HFF-Myc (cell line): ENCODE measurements around the gene BSG.

Experiments
- DNase-seq: peaks from one replicate; pipeline ENCODE4 v3.0.0-alpha.2; 2011; ENCODE audit warnings: low read depth; ENCODE audit errors: extremely low read depth
- H3K4me3 ChIP-seq: replicated peaks from 2 replicates; pipeline ENCODE4 v1.5.1; 2011; ENCODE audit warnings: low read depth, mild to moderate bottlenecking, control low read depth, low read length
- CTCF ChIP-seq: IDR thresholded peaks from 2 replicates; pipeline ENCODE4 v1.5.1; 2012; ENCODE audit warnings: mild to moderate bottlenecking, low read depth, low read length, control low read depth; ENCODE audit errors: missing control alignments

BSG gene

DNA sequence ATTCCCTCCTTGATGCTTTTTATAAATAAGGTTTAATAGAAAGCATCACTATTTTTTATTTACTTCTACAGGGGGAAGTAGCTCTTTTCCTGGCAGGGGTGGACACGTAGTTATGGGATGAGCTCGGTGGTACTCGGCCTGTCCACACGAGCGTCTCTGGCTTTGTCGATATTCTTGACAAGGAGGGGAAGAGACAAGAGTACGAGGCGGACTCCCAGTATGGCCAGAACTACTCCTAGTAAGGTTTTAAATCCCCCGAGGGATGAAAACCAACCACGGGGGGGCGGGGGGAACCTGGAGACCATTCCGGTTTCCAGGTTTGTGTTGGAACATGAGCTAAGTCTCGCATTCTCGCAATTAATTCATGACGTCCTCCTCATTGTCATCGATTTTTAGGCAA, 5.6 kb upstream of the BSG start:
- H3K4me3 ChIP-seq = no peak overlapping the region
- no peak for TF ChIP-seq CTCF
- DNase-seq = no peak

GRCh38 chr19:567296-567900, 5.0 kb upstream of the BSG start:
- H3K4me3 ChIP-seq = no peak overlapping the region
- DNase-seq = no peak
- TF ChIP-seq CTCF = no peak

- no peak for TF ChIP-seq CTCF
- no peak overlapping the region for H3K4me3 ChIP-seq
- no peak for DNase-seq
Measured at GRCh38 chr19:570251-570686, 2.1 kb upstream of the BSG start.

DNA sequence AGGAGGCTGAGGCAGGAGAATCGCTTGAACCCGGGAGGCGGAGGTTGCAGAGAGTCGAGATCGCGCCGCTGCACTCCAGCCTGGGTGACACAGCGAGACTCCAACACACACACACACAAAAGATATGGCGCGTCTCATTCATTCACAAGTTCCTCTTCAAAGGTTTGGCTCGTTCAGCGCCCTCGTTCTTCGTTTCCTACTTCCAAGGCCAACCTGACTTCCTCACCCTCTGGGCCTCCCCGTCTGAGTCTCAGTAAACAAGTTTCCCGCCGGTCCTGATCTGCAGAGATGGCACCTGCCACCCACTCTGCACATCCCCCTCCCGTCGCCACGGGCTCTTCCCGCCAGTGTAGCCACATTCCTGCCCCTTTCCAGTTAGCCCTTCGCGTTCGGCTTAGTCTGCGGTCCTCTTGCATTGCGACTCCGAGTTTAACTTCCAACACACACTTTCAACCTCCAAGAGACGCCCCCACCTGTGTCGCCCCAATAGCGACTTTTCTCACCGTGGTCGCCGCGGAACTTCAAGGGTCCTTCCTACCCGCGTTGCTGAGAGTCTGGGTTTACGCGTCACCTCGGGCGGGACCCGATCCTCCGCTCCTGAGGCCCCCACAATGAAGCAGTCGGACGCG, 1.3 kb upstream of the BSG start:
- no peak for TF ChIP-seq CTCF
- no peak for DNase-seq
- H3K4me3 ChIP-seq = peak overlapping the region; percentile 49

GRCh38 chr19:571566-571974, 826 bp upstream of the BSG start:
- no peak for DNase-seq
- peak overlapping the region; percentile 49 for H3K4me3 ChIP-seq
- no peak for TF ChIP-seq CTCF

GRCh38 chr19:572743-573518, 535 bp downstream of the BSG start:
- peak overlapping the region; percentile 99 for H3K4me3 ChIP-seq
- DNase-seq = no peak
- TF ChIP-seq CTCF = no peak
